COLO668 (cell line): Measurements from ENCODE around the gene SUPT16H.
"Not testable (repeated sequence)": the region's sequence is repeated elsewhere in the genome, so short reads cannot be mapped to it uniquely, and the experiment has no call there.

Source experiments
- DNase-seq: peaks from one replicate; lab custom pipeline; 2025; ENCODE audit not compliant: unreplicated experiment; lab: John Stamatoyannopoulos, UW

SUPT16H gene

DNA sequence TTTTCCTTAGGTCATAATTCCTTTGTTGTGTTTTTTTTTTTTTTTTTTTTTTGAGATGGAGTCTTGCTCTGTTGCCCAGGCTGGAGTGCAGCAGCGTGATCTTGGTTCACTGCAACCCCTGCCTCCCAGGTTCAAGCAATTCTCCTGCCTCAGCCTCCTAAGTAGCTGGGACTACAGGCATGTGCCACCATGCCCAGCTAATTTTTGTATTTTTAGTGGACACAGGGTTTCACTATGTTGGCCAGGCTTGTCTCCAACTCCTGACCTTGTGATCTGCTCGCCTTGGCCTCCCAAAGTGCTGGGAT, 81.0 kb downstream of the SUPT16H start:
- not testable (repeated sequence) for DNase-seq

GRCh38 chr14:21302013-21302835, 81.6 kb downstream of the SUPT16H start:
- no peak for DNase-seq
